22Rv1 (cell line): ENCODE results near the gene GABRG3.

Experiments
- H3K27ac ChIP-seq: fragments of 450-650 bp; 2 replicates; pipeline ENCODE4 v1.5.1; 2017
- CTCF ChIP-seq: fragments of 450-650 bp; IDR thresholded peaks from 2 replicates; pipeline ENCODE4 v1.5.1; 2017; ENCODE audit warnings: mild to moderate bottlenecking
- ZFX ChIP-seq: fragments of 450-650 bp; IDR thresholded peaks from 2 replicates; pipeline ENCODE4 v1.6.1; 2017; ENCODE audit warnings: antibody characterized with exemption, borderline replicate concordance

GABRG3 gene

GRCh38 chr15:27219636-27220035 lies 248.7 kb downstream of the GABRG3 start:
- TF ChIP-seq ZFX (no peak), CTCF (no peak)
- no peak overlapping the region for H3K27ac ChIP-seq

- H3K27ac ChIP-seq = no peak overlapping the region
Observed at GRCh38 chr15:27220199-27220598, 249.2 kb downstream of the GABRG3 start.

GRCh38 chr15:27222479-27222878 lies 251.5 kb downstream of the GABRG3 start:
- TF ChIP-seq ZFX (no peak), CTCF (no peak)
- H3K27ac ChIP-seq = no peak overlapping the region

More at GRCh38 chr15:27220199-27220598, 249.2 kb downstream of the GABRG3 start:
- TF ChIP-seq CTCF = no peak
- TF ChIP-seq ZFX = no peak

GRCh38 chr15:27223179-27223578 lies 252.2 kb downstream of the GABRG3 start:
- H3K27ac ChIP-seq = no peak overlapping the region
- TF ChIP-seq CTCF (no peak), ZFX (no peak)

- no peak for TF ChIP-seq ZFX
- no peak overlapping the region for H3K27ac ChIP-seq
Observed at GRCh38 chr15:27231811-27232210, 260.8 kb downstream of the GABRG3 start.

GRCh38 chr15:27232876-27233275 lies 261.9 kb downstream of the GABRG3 start:
- H3K27ac ChIP-seq = no peak overlapping the region
- TF ChIP-seq CTCF (no peak), ZFX (no peak)

GRCh38 chr15:27234593-27234992 lies 263.6 kb downstream of the GABRG3 start:
- H3K27ac ChIP-seq = no peak overlapping the region
- TF ChIP-seq CTCF (no peak), ZFX (no peak)

- TF ChIP-seq CTCF (no peak), ZFX (no peak)
- H3K27ac ChIP-seq = no peak overlapping the region
Observed at GRCh38 chr15:27235161-27235560, 264.2 kb downstream of the GABRG3 start.
